NOMO-1 (cell line): ENCODE results near the gene RIC8A.

Experiments
- DNase-seq, 2 experiments: peaks; one replicate each; lab custom pipeline; 2025; ENCODE audit not compliant: unreplicated experiment in 2 of 2; lab: John Stamatoyannopoulos, UW

Gene RIC8A

GRCh38 chr11:240315-240714 lies 32.8 kb downstream of the RIC8A start:
- no peak for DNase-seq

- DNase-seq, result no peak
Observed at GRCh38 chr11:241634-242033, 34.1 kb downstream of the RIC8A start.

GRCh38 chr11:244376-244775 lies 36.9 kb downstream of the RIC8A start:
- DNase-seq, result no peak

GRCh38 chr11:249062-249461 lies 41.6 kb downstream of the RIC8A start:
- no peak for DNase-seq

- DNase-seq, result no peak
Observed at GRCh38 chr11:250274-250673, 42.8 kb downstream of the RIC8A start.

- DNase-seq, result peak; percentile 44 to 63
Observed at GRCh38 chr11:250740-251299, 43.3 kb downstream of the RIC8A start.

- no peak for DNase-seq
Observed at GRCh38 chr11:251550-251949, 44.0 kb downstream of the RIC8A start.

GRCh38 chr11:252666-253065 lies 45.2 kb downstream of the RIC8A start:
- no peak for DNase-seq

GRCh38 chr11:253160-253885 lies 45.8 kb downstream of the RIC8A start:
- DNase-seq, result no peak

- DNase-seq, result no peak
Observed at GRCh38 chr11:253886-254270, 46.4 kb downstream of the RIC8A start.

- DNase-seq, result no peak
Observed at GRCh38 chr11:255176-255575, 47.7 kb downstream of the RIC8A start.

- DNase-seq, result no peak
Observed at GRCh38 chr11:255816-256215, 48.3 kb downstream of the RIC8A start.

GRCh38 chr11:256952-257737 lies 49.6 kb downstream of the RIC8A start:
- DNase-seq, result peak; percentile 38 to 63

GRCh38 chr11:257766-258493 lies 50.4 kb downstream of the RIC8A start:
- DNase-seq, result no peak

- no peak for DNase-seq
Observed at GRCh38 chr11:259413-259812, 51.9 kb downstream of the RIC8A start.

- no peak for DNase-seq
Observed at GRCh38 chr11:261624-262023, 54.1 kb downstream of the RIC8A start.
